CD14-positive monocyte (primary cell): ENCODE results near the gene NLE1. TPM values are rescaled to one million over a fixed set of nuclear protein-coding genes. Genes with fewer than 3 reads are reported as not detected.

ENCODE experiments used
- DNase-seq, 3 donors: peaks; one replicate each; pipeline ENCODE4 v3.0.0-alpha.2; 2011 to 2022
- H2AFZ ChIP-seq: 2 replicates; pipeline ENCODE4 v1.6.0; 2012; ENCODE audit warnings: mild to moderate bottlenecking, low read depth, low read length, inconsistent platforms; ENCODE audit not compliant: insufficient read depth, poor library complexity, severe bottlenecking
- H3K27ac ChIP-seq, 2 donors: 1 replicate in 1 of 2; 2 replicates in 1 of 2; pipeline ENCODE4 v1.5.1; 2012 to 2013; ENCODE audit warnings: low read length in 2 of 2, control low read depth in 1 of 2, inconsistent platforms in 1 of 2, low read depth in 1 of 2, mild to moderate bottlenecking in 1 of 2
- H3K27me3 ChIP-seq, 2 donors: one replicate each; pipeline versions ENCODE4 v1.6.0 to v1.6.1; 2011 to 2013; ENCODE audit warnings: low read length in 2 of 2; ENCODE audit not compliant: control insufficient read depth in 2 of 2, insufficient read depth in 2 of 2
- H3K36me3 ChIP-seq, 2 donors: replicated peaks in 1 of 2; 1 replicate in 1 of 2; 2 replicates in 1 of 2; pipeline versions ENCODE4 v1.5.1 to v1.6.1; 2012 to 2013; ENCODE audit warnings: low read length in 2 of 2, control low read depth in 1 of 2, inconsistent platforms in 1 of 2, mild to moderate bottlenecking in 1 of 2; ENCODE audit not compliant: insufficient read depth in 2 of 2, control insufficient read depth in 1 of 2
- H3K4me1 ChIP-seq, 2 donors: 1 replicate in 1 of 2; 2 replicates in 1 of 2; pipeline versions ENCODE4 v1.5.1 to v1.6.1; 2012 to 2013; ENCODE audit warnings: low read length in 2 of 2, control low read depth in 1 of 2, inconsistent platforms in 1 of 2, mild to moderate bottlenecking in 1 of 2, moderate library complexity in 1 of 2; ENCODE audit not compliant: insufficient read depth in 2 of 2, control insufficient read depth in 1 of 2
- H3K4me2 ChIP-seq: replicated peaks from 2 replicates; pipeline ENCODE3; 2012; ENCODE audit warnings: low read length, moderate library complexity, mild to moderate bottlenecking; ENCODE audit not compliant: poor library complexity, severe bottlenecking; ENCODE audit errors: extremely low read depth
- H3K4me3 ChIP-seq, 3 experiments: fragments of 200-600 bp in 1 of 3; sonication (generic) in 1 of 3; replicated peaks in 1 of 3; 1 replicate in 2 of 3; 2 replicates in 1 of 3; pipeline ENCODE4 v1.5.1; 2011 to 2013; ENCODE audit warnings: low read length in 3 of 3, mild to moderate bottlenecking in 3 of 3, control low read depth in 2 of 3, low read depth in 2 of 3, inconsistent platforms in 1 of 3, moderate library complexity in 1 of 3
- H3K79me2 ChIP-seq: 2 replicates; pipeline ENCODE4 v1.6.0; 2012; ENCODE audit warnings: mild to moderate bottlenecking, control low read depth, inconsistent platforms, low read length, moderate library complexity; ENCODE audit not compliant: insufficient read depth
- H3K9ac ChIP-seq: 2 replicates; pipeline ENCODE4 v1.6.0; 2017; ENCODE audit warnings: low read length, mild to moderate bottlenecking; ENCODE audit not compliant: insufficient read depth, poor library complexity, severe bottlenecking
- H3K9me3 ChIP-seq, 2 donors: replicated peaks in 1 of 2; 1 replicate in 1 of 2; 2 replicates in 1 of 2; pipeline versions ENCODE4 v1.5.1 to v1.6.1; 2012 to 2013; ENCODE audit warnings: low read length in 2 of 2, control low read depth in 1 of 2; ENCODE audit not compliant: control insufficient read depth in 1 of 2, insufficient read depth in 1 of 2
- H4K20me1 ChIP-seq: 2 replicates; pipeline ENCODE4 v1.6.0; 2012; ENCODE audit warnings: mild to moderate bottlenecking, low read length, control low read depth, moderate library complexity; ENCODE audit not compliant: insufficient read depth
- H3K27ac Mint-ChIP-seq, 7 donors: one replicate each; pipeline ENCODE4 v1.8.0; 2020; ENCODE audit warnings: mild to moderate bottlenecking in 7 of 7, mixed read lengths in 7 of 7, moderate library complexity in 6 of 7, inconsistent platforms in 2 of 7
- H3K27me3 Mint-ChIP-seq, 3 donors: one replicate each; pipeline ENCODE4 v1.8.0; 2021 to 2022; ENCODE audit warnings: low read depth in 3 of 3, mild to moderate bottlenecking in 3 of 3, mixed read lengths in 3 of 3, moderate library complexity in 3 of 3, inconsistent platforms in 1 of 3
- H3K36me3 Mint-ChIP-seq, 2 donors: one replicate each; pipeline ENCODE4 v1.8.0; 2020; ENCODE audit warnings: mixed read lengths in 2 of 2, inconsistent platforms in 1 of 2, mild to moderate bottlenecking in 1 of 2
- H3K4me1 Mint-ChIP-seq: one replicate; pipeline ENCODE4 v1.8.0; 2020; ENCODE audit warnings: mild to moderate bottlenecking, mixed read lengths
- H3K4me3 Mint-ChIP-seq, 2 donors: one replicate each; pipeline ENCODE4 v1.8.0; 2020; ENCODE audit warnings: mild to moderate bottlenecking in 2 of 2, mixed read lengths in 2 of 2, moderate library complexity in 1 of 2
- H3K9me3 Mint-ChIP-seq, 7 donors: one replicate each; pipeline ENCODE4 v1.8.0; 2020 to 2022; ENCODE audit warnings: mixed read lengths in 7 of 7, mild to moderate bottlenecking in 6 of 7, moderate library complexity in 6 of 7, inconsistent platforms in 2 of 7
- WGBS: methylation state at CpG from one replicate; pipeline ENCODE4 v1.1.5; 2013; ENCODE audit warnings: missing lambda C conversion rate; ENCODE audit not compliant: insufficient coverage; 5-methylcytosine and 5-hydroxymethylcytosine counted together
- intact Hi-C, 2 donors: fragments of 100-400 bp; cut with micrococcal nuclease; formaldehyde crosslinking; loops; one replicate each; pipeline versions ENCODE4 v1.15.0 to v1.15.1; 2023
- polyA plus RNA-seq, 3 donors: library from polyadenylated mRNA; depleted of rRNA in 1 of 3; unstranded in 2 of 3; stranded (reverse) in 1 of 3; fragments of 300-500 nt in 2 of 3; fragments of >200 nt in 1 of 3; fragmentation: Illumina TruSeq in 2 of 3; gene quantifications; 1 replicate in 2 of 3; 2 replicates in 1 of 3; pipeline ENCODE4 v1.2.3, GENCODE V29; 2012 to 2021
- TF ChIP-seq, protein P1 (sequence below): fragments of 200-600 bp; IDR thresholded peaks from one replicate; pipeline ENCODE4 v1.8.0; 2022; ENCODE audit warnings: antibody characterized with exemption, mild to moderate bottlenecking

NLE1 gene
- polyA plus RNA-seq, 3 donors = 1.6 to 3.6 (median 2.2) TPM

DNA sequence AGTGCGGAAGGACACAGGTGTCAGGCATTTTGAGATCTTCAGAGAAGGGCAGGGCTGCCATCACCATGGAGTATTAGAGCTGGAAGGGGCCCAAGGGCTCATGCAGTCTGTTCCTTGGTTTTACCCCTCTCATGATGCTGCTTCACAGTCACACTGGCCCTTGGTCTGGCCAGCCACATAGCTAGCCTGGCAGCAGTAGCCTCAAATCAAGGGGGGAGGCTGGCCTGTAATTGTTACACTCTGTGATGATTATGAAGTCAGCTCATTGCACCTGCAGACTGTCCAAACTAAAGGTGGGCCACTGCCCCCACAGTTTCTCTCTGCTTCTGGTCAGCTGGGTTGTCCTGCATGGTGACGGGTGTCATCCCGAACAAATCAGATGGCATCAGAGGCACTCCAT is 20.8 kb downstream of the NLE1 start, which contains the start of gene FNDC8:
Gene FNDC8 (plus strand): TSS at position 301 of the 400 bp plus-strand sequence. CDS start 79 bp downstream, at position 380.
- Histone ChIP-seq H3K79me2 (peaks cover 29% of the 10 kb centered on the region), H3K27ac (no peak within 1 kb of the TSS), H3K9me3 (no peaks in the 10 kb centered on the region), H4K20me1 (no peaks in the 10 kb centered on the region), H3K27me3 (no peaks in the 10 kb centered on the region), H3K36me3 (no peaks in the 10 kb centered on the region), H3K4me2 (no peak within 1 kb of the TSS), H3K9ac (no peak within 1 kb of the TSS), H3K4me3 (no peak within 1 kb of the TSS), H2AFZ (no peak within 1 kb of the TSS), H3K4me1 (peaks cover 16 to 21% of the 10 kb centered on the region in 2 donors)
- intact Hi-C loops = loop anchor here in 1 of 2 donors (5.0 kb wide), 1 partner anchor 699 kb away; no protein-coding TSS in a partner anchor
- Mint-ChIP-seq H3K4me1 (peaks cover 31% of the 10 kb centered on the region), H3K27me3 (peaks cover 0 to 4% (median 3%) of the 10 kb centered on the region in 3 donors), H3K4me3 (no peak within 1 kb of the TSS), H3K27ac (peak within 1 kb of the TSS in 1 of 7 donors; percentile 19), H3K36me3 (peaks cover 7% of the 10 kb centered on the region in 2 donors), H3K9me3 (peaks cover 0 to 3% (median 0%) of the 10 kb centered on the region in 7 donors)
- WGBS = no CpG with 5 or more reads among the region's 3 CpGs
- no peak for DNase-seq
- TF ChIP-seq, protein P1, sequence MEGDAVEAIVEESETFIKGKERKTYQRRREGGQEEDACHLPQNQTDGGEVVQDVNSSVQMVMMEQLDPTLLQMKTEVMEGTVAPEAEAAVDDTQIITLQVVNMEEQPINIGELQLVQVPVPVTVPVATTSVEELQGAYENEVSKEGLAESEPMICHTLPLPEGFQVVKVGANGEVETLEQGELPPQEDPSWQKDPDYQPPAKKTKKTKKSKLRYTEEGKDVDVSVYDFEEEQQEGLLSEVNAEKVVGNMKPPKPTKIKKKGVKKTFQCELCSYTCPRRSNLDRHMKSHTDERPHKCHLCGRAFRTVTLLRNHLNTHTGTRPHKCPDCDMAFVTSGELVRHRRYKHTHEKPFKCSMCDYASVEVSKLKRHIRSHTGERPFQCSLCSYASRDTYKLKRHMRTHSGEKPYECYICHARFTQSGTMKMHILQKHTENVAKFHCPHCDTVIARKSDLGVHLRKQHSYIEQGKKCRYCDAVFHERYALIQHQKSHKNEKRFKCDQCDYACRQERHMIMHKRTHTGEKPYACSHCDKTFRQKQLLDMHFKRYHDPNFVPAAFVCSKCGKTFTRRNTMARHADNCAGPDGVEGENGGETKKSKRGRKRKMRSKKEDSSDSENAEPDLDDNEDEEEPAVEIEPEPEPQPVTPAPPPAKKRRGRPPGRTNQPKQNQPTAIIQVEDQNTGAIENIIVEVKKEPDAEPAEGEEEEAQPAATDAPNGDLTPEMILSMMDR = no peak

DNA sequence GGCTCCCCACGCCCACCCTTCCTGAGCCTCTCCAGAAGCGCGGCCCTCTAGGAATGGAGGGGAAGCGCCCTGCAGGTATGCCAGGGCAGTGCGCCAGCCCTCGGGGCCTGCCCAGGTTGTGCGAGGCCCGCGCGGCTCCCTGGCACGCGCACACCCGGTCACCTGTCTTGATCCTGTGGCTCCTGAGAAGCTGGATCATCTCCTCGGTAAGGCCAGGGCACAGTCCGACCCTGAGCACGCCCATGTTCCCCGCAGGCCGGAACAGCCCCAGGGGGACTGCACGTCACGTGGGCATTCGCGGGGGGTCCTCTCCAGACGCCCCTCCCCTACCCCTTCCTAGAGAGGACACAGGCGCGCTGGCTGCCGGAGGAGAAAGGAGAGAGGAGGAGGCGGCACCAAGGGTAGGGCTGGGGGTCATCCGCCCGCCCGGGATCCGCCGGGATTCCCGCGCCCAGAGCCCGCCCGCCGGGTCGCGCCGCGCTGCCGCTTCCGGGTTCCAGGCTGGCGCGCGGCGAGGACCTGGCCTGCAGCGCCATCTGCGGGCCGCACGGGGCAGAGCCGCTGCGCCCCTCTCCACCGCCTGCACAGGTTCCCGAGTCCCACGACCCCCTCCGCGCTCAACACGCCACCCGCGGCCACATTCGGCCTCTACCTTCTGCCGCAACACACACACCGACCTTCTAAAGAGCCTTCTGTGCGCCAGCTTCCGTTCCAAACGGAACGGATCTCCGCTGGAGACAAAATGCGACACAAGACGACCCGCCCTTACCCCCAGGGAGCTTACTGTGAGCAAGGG is 22.5 kb downstream of the NLE1 start, which contains the start of gene RAD51D:
Gene RAD51D (minus strand): TSS at position 491 of the 796 bp plus-strand sequence. CDS start 247 bp downstream, at position 244.
- Histone ChIP-seq H3K4me2 (peak within 1 kb of the TSS; percentile 95), H2AFZ (peak within 1 kb of the TSS; percentile 100), H4K20me1 (no peaks in the 10 kb centered on the region), H3K4me3 (peak within 1 kb of the TSS; percentile 73 to 97 (median 83)), H3K9me3 (no peaks in the 10 kb centered on the region), H3K36me3 (peaks cover 3 to 8% of the 10 kb centered on the region in 2 donors), H3K27ac (peak within 1 kb of the TSS in 1 of 2 donors; percentile 82), H3K9ac (peak within 1 kb of the TSS; percentile 90), H3K79me2 (peaks cover 41% of the 10 kb centered on the region), H3K27me3 (no peaks in the 10 kb centered on the region), H3K4me1 (peaks cover 16 to 21% of the 10 kb centered on the region in 2 donors)
- under 1% methylated on average over 59 of the region's 72 CpGs for WGBS
- intact Hi-C loops = loop anchor here (2.0 to 10.0 kb wide), 6 partner anchors 122 to 697 kb away; no protein-coding TSS in a partner anchor
- peaks cover 35% of the 10 kb centered on the region for H3K4me1 Mint-ChIP-seq
- peaks cover 10 to 12% of the 10 kb centered on the region in 2 donors for H3K36me3 Mint-ChIP-seq
- peak; percentile 62 to 74 (median 72) for DNase-seq
- H3K27ac Mint-ChIP-seq = peak within 1 kb of the TSS; percentile 70 to 89 (median 77)
- H3K9me3 Mint-ChIP-seq = peaks cover 0 to 3% (median 0%) of the 10 kb centered on the region in 7 donors
- TF ChIP-seq, protein P1 = peak; percentile 90
- H3K4me3 Mint-ChIP-seq = peak within 1 kb of the TSS; percentile 90 to 95
- H3K27me3 Mint-ChIP-seq = peaks cover 0 to 5% (median 4%) of the 10 kb centered on the region in 3 donors
